ENCODE results near the gene RAB3IL1. TPM values are rescaled to one million over a fixed set of nuclear protein-coding genes. Genes with fewer than 3 reads are reported as not detected.

Gene RAB3IL1
- total RNA-seq, 2 experiments from 2014 or later = not detected

GRCh38 chr11:61908730-61909316 is 8.5 kb downstream of the RAB3IL1 start:
- POLR2A ChIA-PET = no interaction called here
- H3K27ac Mint-ChIP-seq = no peak overlapping the region
- H3K27me3 Mint-ChIP-seq = peaks cover 3% of the 10 kb centered on the region
- H3K4me1 Mint-ChIP-seq (ENCODE audit: low read depth) = no peaks in the 10 kb centered on the region
- no peak overlapping the region for H3K4me3 Mint-ChIP-seq
- ATAC-seq (no peak), DNase-seq (no peak)
- TF ChIP-seq CTCF (IDR thresholded peaks at IDR 0.05) = no peak
- no peaks in the 10 kb centered on the region for H3K9me3 Mint-ChIP-seq
- no peaks in the 10 kb centered on the region for H3K36me3 Mint-ChIP-seq (ENCODE audit: low read depth)
- CTCF ChIA-PET = interaction anchor here (4.2 kb wide), 1 partner anchor 11 kb away, joined by 45 read pairs; no protein-coding TSS in a partner anchor
- intact Hi-C loops (cut with micrococcal nuclease) = no loop called here

- H3K27me3 Mint-ChIP-seq = peaks cover 3% of the 10 kb centered on the region
- DNase-seq (no peak), ATAC-seq (no peak)
- no peak overlapping the region for H3K27ac Mint-ChIP-seq
- TF ChIP-seq CTCF (IDR thresholded peaks at IDR 0.05) = no peak
- ChIA-PET POLR2A (no interaction called here), CTCF (interaction anchor here (1.2 to 4.2 kb wide), 2 partner anchors 10 to 39 kb away, joined by 4 to 45 read pairs; no protein-coding TSS in a partner anchor)
- no peaks in the 10 kb centered on the region for H3K9me3 Mint-ChIP-seq
- no peaks in the 10 kb centered on the region for H3K36me3 Mint-ChIP-seq (ENCODE audit: low read depth)
- intact Hi-C loops (cut with micrococcal nuclease) = no loop called here
- H3K4me1 Mint-ChIP-seq (ENCODE audit: low read depth) = no peaks in the 10 kb centered on the region
- H3K4me3 Mint-ChIP-seq = no peak overlapping the region
These were observed 9.3 kb downstream of the RAB3IL1 start for GRCh38 chr11:61907871-61908729.

- Mint-ChIP-seq H3K9me3 (no peaks in the 10 kb centered on the region), H3K36me3 (ENCODE audit: low read depth) (no peaks in the 10 kb centered on the region), H3K4me1 (ENCODE audit: low read depth) (no peaks in the 10 kb centered on the region), H3K4me3 (no peak overlapping the region), H3K27ac (no peak overlapping the region), H3K27me3 (no peaks in the 10 kb centered on the region)
- ChIA-PET CTCF (interaction anchor here (1.0 to 4.2 kb wide), 3 partner anchors 9 to 175 kb away, joined by 4 to 45 read pairs (median 4); no protein-coding TSS in a partner anchor), POLR2A (no interaction called here)
- no peak for TF ChIP-seq CTCF (IDR thresholded peaks at IDR 0.05)
- intact Hi-C loops (cut with micrococcal nuclease) = no loop called here
- DNase-seq = no peak
- no peak for ATAC-seq
These were observed 10.1 kb downstream of the RAB3IL1 start for GRCh38 chr11:61907282-61907681.

GRCh38 chr11:61906522-61906909 is 10.8 kb downstream of the RAB3IL1 start:
- Mint-ChIP-seq H3K36me3 (ENCODE audit: low read depth) (no peaks in the 10 kb centered on the region), H3K9me3 (no peaks in the 10 kb centered on the region), H3K4me3 (no peak overlapping the region), H3K4me1 (ENCODE audit: low read depth) (no peaks in the 10 kb centered on the region), H3K27me3 (no peaks in the 10 kb centered on the region), H3K27ac (no peak overlapping the region)
- POLR2A ChIA-PET = no interaction called here
- DNase-seq = no peak
- no peak for TF ChIP-seq CTCF (IDR thresholded peaks at IDR 0.05)
- CTCF ChIA-PET = interaction anchor here (1.0 to 4.2 kb wide), 2 partner anchors 8 to 175 kb away, joined by 4 to 45 read pairs; no protein-coding TSS in a partner anchor
- intact Hi-C loops (cut with micrococcal nuclease) = no loop called here
- no peak for ATAC-seq
